ENCODE results near the gene MPZL3.

The MPZL3 gene

GRCh38 chr11:118259138-118259537, 7.0 kb upstream of the MPZL3 start:
- DNase-seq (ENCODE audit: low spot score), result no peak
- TF ChIP-seq CTCF (IDR thresholded peaks at IDR 0.05; ENCODE audit: extremely low read depth, insufficient read depth, missing control alignments), result no peak
- in situ Hi-C loops (cut with MboI; ENCODE audit: low pct_unique_long_range_greater_than_20kb, low sequenced_read_pairs, unreplicated experiment), result no loop called here

DNA sequence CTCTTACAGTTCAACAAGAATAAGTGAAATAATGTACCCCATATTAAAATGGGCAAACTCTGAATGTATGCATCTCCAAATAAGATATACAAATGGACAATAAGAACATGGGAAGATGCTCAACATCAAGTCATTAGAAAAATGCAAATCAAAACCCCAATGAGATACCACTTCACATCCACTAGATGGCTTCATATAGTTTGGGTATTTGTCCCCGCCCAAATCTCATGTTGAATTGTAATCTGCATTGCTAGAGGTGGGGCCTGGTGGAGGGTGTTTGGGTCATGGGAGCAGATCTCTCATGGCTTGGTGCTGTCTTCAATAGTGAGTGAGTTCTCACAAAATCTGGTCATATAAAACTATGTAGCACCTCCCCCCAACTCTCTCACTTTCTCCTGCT, 6.2 kb upstream of the MPZL3 start:
- no peak for DNase-seq (ENCODE audit: low spot score)
- TF ChIP-seq CTCF (IDR thresholded peaks at IDR 0.05; ENCODE audit: extremely low read depth, insufficient read depth, missing control alignments), result peak; percentile 4
- in situ Hi-C loops (cut with MboI; ENCODE audit: low pct_unique_long_range_greater_than_20kb, low sequenced_read_pairs, unreplicated experiment), result no loop called here

DNA sequence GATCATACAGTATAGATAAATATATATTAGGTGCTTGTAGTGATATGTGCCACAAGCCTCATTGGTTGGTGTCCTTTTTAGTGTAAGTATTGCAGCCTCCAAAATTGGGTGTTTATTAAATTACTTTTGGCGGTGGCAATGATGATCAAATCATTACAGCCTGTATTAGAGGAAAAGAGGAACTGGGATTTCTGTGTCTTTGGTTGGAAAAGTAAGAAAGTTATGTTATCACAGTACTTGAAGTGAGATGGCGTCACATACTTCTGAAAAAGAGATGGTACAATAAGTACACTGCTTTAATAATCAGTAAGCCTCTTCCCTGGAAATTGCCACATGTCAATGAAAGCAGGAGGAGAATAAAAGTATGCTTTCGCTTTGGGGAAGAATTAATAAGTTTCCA, 523 bp upstream of the MPZL3 start:
- no peak for DNase-seq (ENCODE audit: low spot score)
- no peak for TF ChIP-seq CTCF (IDR thresholded peaks at IDR 0.05; ENCODE audit: extremely low read depth, insufficient read depth, missing control alignments)
- in situ Hi-C loops (cut with MboI; ENCODE audit: low pct_unique_long_range_greater_than_20kb, low sequenced_read_pairs, unreplicated experiment), result no loop called here

GRCh38 chr11:118247041-118247440, 5.1 kb downstream of the MPZL3 start:
- no peak for TF ChIP-seq CTCF (IDR thresholded peaks at IDR 0.05; ENCODE audit: extremely low read depth, insufficient read depth, missing control alignments)
- DNase-seq (ENCODE audit: low spot score), result no peak
- in situ Hi-C loops (cut with MboI; ENCODE audit: low pct_unique_long_range_greater_than_20kb, low sequenced_read_pairs, unreplicated experiment), result no loop called here

- no peak for TF ChIP-seq CTCF (IDR thresholded peaks at IDR 0.05; ENCODE audit: extremely low read depth, insufficient read depth, missing control alignments)
- no peak for DNase-seq (ENCODE audit: low spot score)
- in situ Hi-C loops (cut with MboI; ENCODE audit: low pct_unique_long_range_greater_than_20kb, low sequenced_read_pairs, unreplicated experiment), result no loop called here
Observed at GRCh38 chr11:118245936-118246562, 6.1 kb downstream of the MPZL3 start.

DNA sequence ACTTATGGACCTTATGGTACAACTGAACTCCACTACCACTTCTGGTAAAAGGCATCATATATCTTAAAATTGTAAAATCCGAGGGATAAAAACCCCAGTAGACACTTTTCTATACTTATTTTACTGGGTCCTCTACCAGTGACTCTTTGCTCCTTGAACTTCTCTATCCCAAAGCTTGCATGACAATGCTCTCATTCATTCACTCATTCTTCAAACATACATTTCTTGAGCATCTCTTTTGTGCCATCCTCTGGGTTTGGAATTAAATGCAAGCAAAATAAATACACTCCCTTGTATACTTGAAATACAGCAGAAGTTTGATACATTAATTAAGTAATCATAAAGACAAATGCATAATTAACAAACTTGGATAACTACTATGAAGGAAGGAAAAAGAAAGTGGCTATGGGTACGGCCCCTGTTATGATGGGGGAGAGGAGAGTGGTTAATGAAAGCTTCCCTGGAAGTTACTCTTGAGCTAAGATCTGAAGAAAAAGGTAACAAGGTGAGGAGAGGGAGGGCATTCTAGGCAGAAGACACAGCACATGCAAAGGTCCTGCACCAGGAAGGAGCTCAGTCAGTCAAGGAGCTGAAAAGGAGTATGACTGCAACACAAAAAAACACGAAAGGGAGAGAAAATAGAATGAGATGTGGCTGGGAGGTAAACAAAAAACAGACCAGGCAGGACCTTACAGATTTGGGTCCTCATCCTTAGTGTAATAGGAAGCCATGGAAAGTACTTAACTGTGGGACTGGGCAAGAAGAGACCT, 8.0 kb downstream of the MPZL3 start:
- TF ChIP-seq CTCF (IDR thresholded peaks at IDR 0.05; ENCODE audit: extremely low read depth, insufficient read depth, missing control alignments), result no peak
- DNase-seq (ENCODE audit: low spot score), result no peak
- in situ Hi-C loops (cut with MboI; ENCODE audit: low pct_unique_long_range_greater_than_20kb, low sequenced_read_pairs, unreplicated experiment), result no loop called here

All from GM13977 (cell line).